ENCODE measurements around the gene FAU.
A peak's percentile ranks its signal among the peaks of the same experiment; 100 is the strongest.
"Not testable (repeated sequence)": the region's sequence is repeated elsewhere in the genome, so short reads cannot be mapped to it uniquely, and the experiment has no call there.

FAU gene

GRCh38 chr11:65121865-65122696 lies at the start of gene FAU, which contains the start of gene MRPL49:
FAU (minus strand) TSS chr11:65122134; CDS start chr11:65121813, 321 bp downstream.
MRPL49 (plus strand) TSS chr11:65122321; CDS start chr11:65122347, 26 bp downstream.
- DNase-seq (ENCODE audit: low spot score): peak; percentile 98

DNA sequence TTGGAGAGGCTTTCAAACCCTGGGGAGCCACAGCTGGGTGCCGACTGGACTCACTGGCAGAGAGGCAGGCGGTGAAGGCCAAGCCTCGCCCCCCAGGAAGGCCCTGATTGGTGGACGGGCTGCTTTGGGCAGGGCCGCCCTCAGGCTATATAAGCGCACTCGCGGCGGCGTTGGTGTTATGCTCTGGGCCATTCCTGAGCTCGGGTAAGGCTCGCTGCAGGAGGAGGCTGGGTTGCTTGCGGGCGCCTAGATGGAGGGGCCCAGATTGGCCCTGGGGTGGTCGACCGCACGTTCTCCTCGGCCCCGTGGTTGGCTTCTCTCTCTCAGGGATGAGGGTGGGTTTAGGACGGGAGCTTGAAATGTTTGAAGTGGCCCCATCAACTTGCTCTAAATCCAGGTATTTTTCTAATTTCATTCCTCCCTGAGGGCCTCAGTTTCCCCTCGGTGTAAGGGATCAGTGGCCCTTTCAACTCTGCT lies 48.2 kb upstream of the FAU start, which contains the start of gene SPDYC:
SPDYC (plus strand) TSS at position 176 of the 477 bp plus-strand sequence. CDS start 1,125 bp downstream, outside the sequence.
- no peak for DNase-seq (ENCODE audit: low spot score)

- DNase-seq (ENCODE audit: low spot score): peak; percentile 18
Observed at GRCh38 chr11:65169164-65169641, 47.3 kb upstream of the FAU start.

DNA sequence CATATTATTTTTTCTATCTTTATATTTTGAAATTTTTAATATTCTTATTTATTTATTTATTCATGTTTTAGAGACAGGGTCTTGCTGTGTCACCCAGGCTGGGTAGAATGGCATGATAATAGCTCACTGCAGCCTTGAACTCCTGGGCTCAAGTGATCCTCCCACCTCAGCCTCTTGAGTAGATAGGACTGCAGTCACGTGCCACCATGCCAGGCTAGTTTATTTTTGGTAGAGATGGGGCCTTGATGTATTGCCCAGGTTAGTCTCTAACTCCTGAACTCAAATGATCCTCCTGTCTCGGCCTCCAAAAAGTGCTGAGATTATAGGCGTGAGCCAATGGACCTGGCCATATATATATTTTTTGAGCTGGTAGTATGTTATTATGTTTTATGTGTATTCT lies 45.7 kb upstream of the FAU start:
- DNase-seq (ENCODE audit: low spot score): no peak

- no peak for DNase-seq (ENCODE audit: low spot score)
Observed at GRCh38 chr11:65166893-65167292, 45.0 kb upstream of the FAU start.

GRCh38 chr11:65165410-65166317 lies 43.7 kb upstream of the FAU start:
- no peak for DNase-seq (ENCODE audit: low spot score)

GRCh38 chr11:65163684-65164083 lies 41.8 kb upstream of the FAU start:
- DNase-seq (ENCODE audit: low spot score): no peak

DNA sequence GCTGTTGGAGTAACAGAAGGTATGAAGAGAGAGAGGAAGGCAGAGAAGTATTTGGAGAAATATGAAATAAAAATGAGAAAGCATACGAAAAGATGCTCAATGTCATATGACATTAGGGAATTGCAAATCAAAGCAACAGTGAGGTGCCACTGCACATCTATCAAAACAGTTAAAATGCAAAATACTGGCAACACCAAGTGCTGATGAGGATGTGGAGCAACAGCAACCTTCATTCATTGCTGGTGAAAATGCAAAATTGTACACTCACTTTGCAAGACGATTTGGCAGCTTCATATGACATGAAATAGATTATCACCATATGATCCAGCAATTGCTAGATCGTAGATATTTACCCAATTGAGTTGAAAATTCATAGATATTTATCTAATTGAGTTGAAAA lies 38.7 kb upstream of the FAU start:
- no peak for DNase-seq (ENCODE audit: low spot score)

DNA sequence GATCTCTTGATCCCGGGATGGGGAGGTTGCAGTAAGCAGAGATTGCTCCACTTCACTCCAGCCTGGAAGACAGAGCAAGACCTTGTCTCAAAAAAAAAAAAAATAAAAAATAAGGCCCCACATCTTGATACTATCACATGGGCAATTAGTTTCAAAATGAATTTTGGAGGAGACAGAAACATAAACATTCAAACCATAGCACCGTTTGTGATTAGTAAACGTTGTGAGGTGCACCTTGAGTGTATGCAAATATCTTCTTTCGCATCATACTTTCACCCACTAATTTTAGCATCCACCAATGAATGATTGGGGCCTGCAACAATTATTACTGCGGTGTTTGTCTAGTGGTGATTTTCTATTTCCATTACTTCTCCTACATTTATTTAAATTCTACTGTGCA lies 37.1 kb upstream of the FAU start:
- no peak for DNase-seq (ENCODE audit: low spot score)

DNA sequence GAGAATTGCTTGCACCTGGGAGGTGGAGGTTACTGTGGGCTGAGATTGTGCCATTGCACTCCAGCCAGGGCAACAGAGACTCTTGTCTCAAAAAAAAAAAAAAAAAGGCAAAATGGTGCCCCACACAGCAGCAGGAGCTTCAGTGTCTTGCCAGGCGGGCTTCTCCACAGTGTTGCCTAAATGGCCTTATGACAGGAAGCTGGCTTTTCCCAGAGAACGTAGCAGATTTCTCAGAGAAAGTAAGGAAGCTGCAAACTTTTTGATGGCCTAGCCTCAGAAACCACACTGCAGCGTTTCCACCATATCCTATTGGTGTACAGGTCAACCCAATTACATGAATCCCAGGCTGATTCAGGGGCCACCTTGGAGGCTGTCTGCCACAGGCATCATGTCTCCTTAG lies 35.4 kb upstream of the FAU start:
- DNase-seq (ENCODE audit: low spot score): no peak

DNA sequence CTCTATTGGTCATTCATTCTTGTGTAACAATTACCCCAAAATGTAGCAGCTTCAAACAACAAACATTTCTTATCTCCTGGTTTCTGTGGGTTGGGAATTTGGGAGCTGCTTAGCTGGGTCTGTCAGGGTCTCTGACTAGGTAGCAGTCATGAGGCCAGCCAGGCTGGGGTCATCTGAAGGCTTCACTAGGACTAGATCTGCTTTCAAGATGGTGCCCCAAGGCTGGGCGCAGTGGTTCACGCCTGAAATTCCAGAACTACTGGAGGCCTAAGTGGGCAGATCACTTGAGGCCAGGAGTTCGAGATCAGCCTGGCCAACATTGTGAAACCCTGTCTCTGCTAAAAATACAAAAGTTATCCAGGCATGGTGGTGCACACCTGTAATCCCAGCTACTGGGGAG lies 35.0 kb upstream of the FAU start:
- no peak for DNase-seq (ENCODE audit: low spot score)

GRCh38 chr11:65156256-65156655 lies 34.3 kb upstream of the FAU start:
- DNase-seq (ENCODE audit: low spot score): no peak

DNA sequence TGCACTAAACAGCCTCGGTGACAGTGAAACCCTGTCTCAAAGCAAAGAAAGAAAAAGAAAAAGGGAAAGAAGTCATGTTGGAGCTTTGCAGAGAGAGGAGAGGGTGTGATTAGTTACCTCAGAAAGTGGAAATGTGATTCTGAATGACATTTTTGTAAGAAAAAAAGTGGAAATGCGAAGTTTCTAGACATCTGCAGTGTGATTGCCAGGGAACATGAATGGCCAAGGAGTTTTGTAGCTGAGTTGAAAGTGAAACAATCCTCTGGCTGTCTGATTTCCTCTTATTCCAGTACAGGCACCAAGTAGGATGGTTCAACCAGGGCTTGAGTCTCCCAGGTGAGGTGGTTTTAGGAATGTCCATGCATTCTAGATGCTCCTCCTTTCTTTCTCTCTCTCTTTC lies 30.2 kb upstream of the FAU start:
- no peak for DNase-seq (ENCODE audit: low spot score)

DNA sequence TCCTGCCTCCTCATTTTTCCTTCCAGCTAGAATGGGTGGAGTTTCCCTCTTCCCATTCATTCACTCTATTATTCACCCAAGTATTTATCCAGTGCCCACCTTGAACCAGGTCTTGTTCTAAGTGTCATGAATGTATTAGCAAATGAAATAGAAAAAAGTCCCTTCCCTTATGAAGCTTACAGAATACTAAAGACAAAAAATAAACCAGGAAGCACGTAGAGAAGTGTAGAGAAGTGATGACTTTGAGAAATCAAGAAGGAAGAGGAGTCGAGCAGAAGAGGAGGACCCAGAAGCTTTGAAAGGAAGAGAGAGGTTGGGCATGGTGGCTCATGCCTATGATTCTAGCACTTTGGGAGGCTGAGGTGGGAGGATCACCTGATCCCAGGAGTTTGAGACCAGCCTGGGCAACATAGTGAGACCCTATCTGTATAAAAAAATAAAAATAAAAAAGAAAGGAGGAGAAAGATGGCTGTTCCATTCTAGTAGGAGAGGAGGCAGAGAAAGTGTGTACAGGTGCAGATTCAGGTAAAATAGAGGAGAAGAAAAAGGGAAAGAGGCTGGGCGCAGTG lies 29.5 kb upstream of the FAU start:
- DNase-seq (ENCODE audit: low spot score): no peak

DNA sequence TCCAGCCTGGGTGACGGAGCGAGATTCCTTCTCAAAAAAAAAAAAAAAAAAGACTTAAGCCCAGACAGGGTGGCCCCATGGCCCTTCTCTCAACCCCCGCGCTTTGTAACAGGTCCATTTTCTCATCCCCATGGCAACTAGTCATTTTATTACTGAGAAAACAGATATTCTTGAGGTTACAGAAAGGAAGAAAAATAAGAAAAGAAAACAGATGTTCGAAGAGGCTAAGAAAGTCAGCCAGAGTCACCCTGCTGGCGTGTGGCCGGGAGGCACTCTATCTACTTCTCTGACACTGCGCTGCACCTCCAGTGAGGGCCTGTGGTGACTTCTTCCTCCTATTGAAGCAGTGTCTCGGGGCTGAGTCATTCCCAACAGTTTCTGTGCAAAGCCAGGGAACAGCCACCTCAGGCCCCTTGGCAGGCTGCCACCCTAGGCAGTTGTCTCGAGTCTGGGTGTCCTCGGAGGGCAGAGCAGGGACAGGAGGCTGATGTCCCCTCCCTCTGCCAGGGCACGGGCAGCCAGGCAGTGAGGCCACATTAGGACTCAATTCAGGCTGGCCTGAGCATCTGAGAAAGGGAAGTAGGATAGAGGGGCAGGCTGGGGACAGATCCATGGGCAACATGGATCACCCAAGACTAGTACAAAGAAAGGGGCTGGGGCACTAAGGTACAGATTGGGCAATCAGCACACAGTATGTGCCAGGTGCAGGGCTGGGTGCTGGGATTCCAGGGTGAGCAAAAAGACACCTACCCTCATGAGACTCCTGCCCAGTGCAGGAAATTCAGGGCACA lies 28.8 kb upstream of the FAU start:
- peak; percentile 97 for DNase-seq (ENCODE audit: low spot score)

DNA sequence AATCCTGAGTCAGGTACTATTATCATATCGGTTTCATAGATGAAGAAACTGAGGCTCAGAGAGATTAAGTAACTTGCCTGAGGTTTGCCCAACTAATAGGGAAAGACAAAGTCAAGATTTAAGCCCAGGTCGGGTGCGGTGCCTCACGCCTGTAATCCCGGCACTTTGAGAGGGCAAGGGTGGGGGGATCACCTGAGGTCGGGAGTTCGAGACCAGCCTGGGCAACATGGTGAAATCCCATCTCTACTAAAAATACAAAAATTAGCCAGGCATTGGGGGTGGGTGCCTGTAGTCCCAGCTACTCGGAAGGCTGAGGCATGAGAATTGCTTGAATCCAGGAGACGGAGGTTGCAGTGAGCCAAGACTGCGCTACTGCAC lies 28.2 kb upstream of the FAU start:
- DNase-seq (ENCODE audit: low spot score): not testable (repeated sequence)

DNA sequence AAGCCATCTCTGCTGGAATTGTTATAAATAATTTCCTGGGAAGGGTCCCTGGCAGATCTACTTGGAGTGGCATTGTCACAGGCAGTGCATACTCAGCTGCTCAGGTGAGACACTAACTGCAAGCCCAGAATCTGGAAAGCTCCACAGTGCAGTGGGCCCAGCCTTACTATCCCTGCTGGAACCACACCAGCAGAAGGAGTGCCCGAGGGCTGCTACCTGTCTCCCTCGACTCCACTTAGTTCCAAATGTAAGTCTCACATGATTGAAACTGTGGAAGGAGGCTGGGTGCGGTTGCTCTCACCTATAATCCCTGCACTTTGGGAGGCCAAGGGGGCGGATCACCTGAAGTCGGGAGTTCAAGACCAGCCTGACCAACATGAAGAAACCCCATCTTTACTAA lies 26.7 kb upstream of the FAU start:
- DNase-seq (ENCODE audit: low spot score): no peak

DNA sequence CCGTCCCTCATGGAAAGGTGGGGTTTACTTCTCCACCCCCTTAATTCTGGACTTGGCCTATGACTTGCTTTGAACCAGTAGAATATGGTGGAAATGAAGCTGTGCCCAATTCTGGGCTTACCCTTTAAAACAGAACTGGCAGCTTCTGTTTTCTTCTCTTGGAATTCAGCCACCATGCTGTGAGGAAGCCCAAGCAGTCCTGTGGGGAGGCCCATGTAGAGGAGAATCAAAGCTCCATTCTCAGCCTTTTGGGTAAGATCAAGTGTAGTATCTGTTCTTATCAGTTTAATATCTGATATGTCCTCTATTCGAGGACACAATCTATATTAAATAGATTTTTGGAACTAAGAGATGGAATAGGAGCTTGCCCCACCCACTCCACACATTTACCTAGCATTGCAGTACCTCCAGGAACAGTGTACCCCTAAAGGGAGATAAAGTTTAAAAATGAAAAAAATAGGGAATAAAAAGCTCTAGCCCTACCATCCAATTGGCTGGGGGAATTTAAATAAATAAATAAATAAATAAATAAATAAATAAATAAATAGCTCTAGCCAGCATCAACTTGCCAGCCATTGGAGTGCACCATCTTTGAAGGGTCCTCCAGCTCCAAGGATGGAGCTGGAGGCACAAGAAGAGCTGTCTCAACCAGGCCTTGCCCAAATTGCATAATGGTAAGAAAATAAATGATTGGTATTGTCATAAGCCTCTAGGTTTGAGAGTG lies 25.6 kb upstream of the FAU start:
- no peak for DNase-seq (ENCODE audit: low spot score)

DNA sequence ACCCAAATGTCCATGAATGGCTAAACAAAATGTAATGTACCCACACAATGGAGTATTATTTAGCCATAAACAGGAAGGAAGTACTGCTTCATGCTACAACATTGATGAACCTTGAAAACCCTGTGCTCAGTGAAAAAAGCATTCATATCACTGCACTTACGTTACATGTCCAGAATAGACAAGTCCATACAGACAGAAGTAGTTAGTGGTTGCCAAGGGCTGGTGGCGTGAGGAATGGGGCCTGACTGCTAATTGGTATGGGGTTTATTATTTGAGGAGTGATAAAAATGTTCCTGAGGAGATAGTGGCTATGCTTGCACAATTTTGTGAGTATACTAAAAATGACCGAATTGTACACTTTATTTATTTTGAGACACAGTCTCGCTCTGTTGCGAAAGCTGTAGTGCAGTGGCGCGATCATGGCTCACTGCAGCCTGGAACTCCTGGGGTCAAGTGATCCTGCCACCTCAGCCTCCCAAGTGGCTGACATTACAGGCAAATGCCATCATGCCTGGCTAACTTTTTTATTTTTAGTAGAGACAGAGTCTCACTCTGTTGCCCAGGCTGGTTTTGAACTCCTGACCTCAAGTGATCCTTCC lies 20.1 kb upstream of the FAU start:
- no peak for DNase-seq (ENCODE audit: low spot score)

- DNase-seq (ENCODE audit: low spot score): no peak
Observed at GRCh38 chr11:65136515-65137096, 14.7 kb upstream of the FAU start.

Data from kidney tubule cell (primary cell).